Natural killer cell (primary cell): ENCODE data around the gene HOXD11. TPM values are rescaled to one million over a fixed set of nuclear protein-coding genes. Genes with fewer than 3 reads are reported as not detected.
A peak's percentile ranks its signal among the peaks of the same experiment; 100 is the strongest.

Source experiments
- ATAC-seq, 3 donors: fragments of 150-1000 bp in 2 of 3; fragments of 200-7000 bp in 1 of 3; cut with Tn5 transposase; 1 replicate in 1 of 3; 2 replicates in 2 of 3; pipeline ENCODE4 v1.10.0; 2021; ENCODE audit warnings: mild to moderate bottlenecking in 2 of 3, moderate library complexity in 2 of 3
- DNase-seq, 2 donors: peaks; one replicate each; pipeline versions ENCODE4 v3.0.0 to v3.0.0-alpha.2; 2013 to 2021; ENCODE audit warnings: mixed read lengths in 1 of 2
- H3K27ac ChIP-seq: one replicate; pipeline ENCODE4 v1.5.1; 2013; ENCODE audit warnings: mild to moderate bottlenecking, low read length
- H3K27me3 ChIP-seq: one replicate; pipeline ENCODE4 v1.6.1; 2013; ENCODE audit warnings: low read length; ENCODE audit not compliant: control insufficient read depth, insufficient read depth
- H3K36me3 ChIP-seq: one replicate; pipeline ENCODE4 v1.6.1; 2013; ENCODE audit warnings: low read length; ENCODE audit not compliant: control insufficient read depth, insufficient read depth
- H3K4me1 ChIP-seq: one replicate; pipeline ENCODE4 v1.6.1; 2013; ENCODE audit warnings: low read length; ENCODE audit not compliant: control insufficient read depth, insufficient read depth
- H3K4me3 ChIP-seq: one replicate; pipeline ENCODE4 v1.5.1; 2013; ENCODE audit warnings: low read length
- H3K9me3 ChIP-seq: one replicate; pipeline ENCODE4 v1.6.1; 2013; ENCODE audit warnings: low read length; ENCODE audit not compliant: control insufficient read depth, insufficient read depth
- H3K27ac Mint-ChIP-seq, 2 donors: one replicate each; pipeline ENCODE4 v1.8.0; 2022; ENCODE audit warnings: mild to moderate bottlenecking in 2 of 2, mixed read lengths in 2 of 2, moderate library complexity in 1 of 2
- H3K27me3 Mint-ChIP-seq, 2 donors: one replicate each; pipeline ENCODE4 v1.8.0; 2022; ENCODE audit warnings: low read depth in 2 of 2, mixed read lengths in 2 of 2
- H3K36me3 Mint-ChIP-seq: one replicate; pipeline ENCODE4 v1.8.0; 2022; ENCODE audit warnings: mixed read lengths
- H3K4me1 Mint-ChIP-seq, 2 donors: one replicate each; pipeline ENCODE4 v1.8.0; 2022; ENCODE audit warnings: mixed read lengths in 2 of 2
- H3K4me3 Mint-ChIP-seq: one replicate; pipeline ENCODE4 v1.8.0; 2022; ENCODE audit warnings: mild to moderate bottlenecking, moderate library complexity, mixed read lengths
- H3K9me3 Mint-ChIP-seq, 2 donors: one replicate each; pipeline ENCODE4 v1.8.0; 2022; ENCODE audit warnings: mixed read lengths in 2 of 2
- WGBS: methylation state at CpG from one replicate; pipeline ENCODE4 v1.1.7; 2013; ENCODE audit warnings: missing lambda C conversion rate; ENCODE audit not compliant: insufficient coverage; 5-methylcytosine and 5-hydroxymethylcytosine counted together
- intact Hi-C: fragments of 100-400 bp; cut with micrococcal nuclease; formaldehyde crosslinking; loops from one replicate; pipeline ENCODE4 v1.14.2; 2022
- total RNA-seq, 4 donors: library from RNA; stranded (reverse); fragments of 120-200 nt in 1 of 4; gene quantifications; one replicate each; pipeline versions ENCODE4 v1.2.3 to v1.2.4, GENCODE V29; 2013 to 2022
- TF ChIP-seq, protein P1 (sequence below): fragments of 200-600 bp; IDR thresholded peaks from one replicate; pipeline ENCODE4 v1.8.0; 2022; ENCODE audit warnings: antibody characterized with exemption

Gene HOXD11
- total RNA-seq, 3 donors from 2014 or later (not counting 1 experiment from before 2014, with no cell fraction given): not detected

DNA sequence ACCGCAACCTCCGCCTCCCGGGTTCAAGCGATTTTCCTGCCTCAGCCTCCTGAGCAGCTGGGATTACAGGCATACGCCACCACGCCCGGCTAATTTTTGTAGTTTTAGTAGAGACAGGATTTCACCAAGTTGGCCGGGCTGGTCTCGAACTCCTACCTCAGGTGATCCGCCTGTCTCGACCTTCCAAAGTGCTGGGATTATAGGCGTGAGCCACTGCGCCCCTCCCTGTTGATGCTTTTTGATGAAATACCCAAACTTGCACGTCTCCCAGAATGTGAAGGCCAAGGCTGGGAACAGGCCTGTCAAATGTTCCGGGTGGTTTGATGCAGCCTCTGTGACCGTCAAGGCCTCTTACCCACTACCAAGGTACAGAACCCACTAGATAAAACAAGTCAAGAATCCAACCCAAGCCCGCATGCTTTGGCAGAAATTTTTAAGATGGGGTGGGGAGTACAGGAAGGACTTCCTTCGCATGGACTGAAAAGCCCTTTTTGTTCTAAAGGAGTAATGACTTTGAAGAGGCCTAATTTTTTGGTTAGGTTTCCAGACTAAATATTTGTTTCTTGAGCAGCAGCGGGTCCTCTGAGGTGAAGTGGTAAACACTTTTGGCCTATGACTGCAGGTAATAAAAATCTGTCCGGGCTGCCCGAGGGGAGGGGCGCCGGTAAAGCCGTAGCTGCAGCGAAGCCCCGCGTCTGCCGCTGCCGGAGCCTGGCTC, 19.6 kb upstream of the HOXD11 start:
- Histone ChIP-seq H3K4me3 (no peak overlapping the region), H3K27me3 (peaks cover 93% of the 10 kb centered on the region), H3K4me1 (peaks cover 8% of the 10 kb centered on the region), H3K36me3 (no peaks in the 10 kb centered on the region), H3K9me3 (peaks cover 38% of the 10 kb centered on the region), H3K27ac (no peak overlapping the region)
- peaks cover 17% of the 10 kb centered on the region for H3K36me3 Mint-ChIP-seq
- H3K9me3 Mint-ChIP-seq: peaks cover 3 to 5% of the 10 kb centered on the region in 2 donors
- H3K4me1 Mint-ChIP-seq: peaks cover 15 to 19% of the 10 kb centered on the region in 2 donors
- H3K27ac Mint-ChIP-seq: no peak overlapping the region
- TF ChIP-seq, protein P1, sequence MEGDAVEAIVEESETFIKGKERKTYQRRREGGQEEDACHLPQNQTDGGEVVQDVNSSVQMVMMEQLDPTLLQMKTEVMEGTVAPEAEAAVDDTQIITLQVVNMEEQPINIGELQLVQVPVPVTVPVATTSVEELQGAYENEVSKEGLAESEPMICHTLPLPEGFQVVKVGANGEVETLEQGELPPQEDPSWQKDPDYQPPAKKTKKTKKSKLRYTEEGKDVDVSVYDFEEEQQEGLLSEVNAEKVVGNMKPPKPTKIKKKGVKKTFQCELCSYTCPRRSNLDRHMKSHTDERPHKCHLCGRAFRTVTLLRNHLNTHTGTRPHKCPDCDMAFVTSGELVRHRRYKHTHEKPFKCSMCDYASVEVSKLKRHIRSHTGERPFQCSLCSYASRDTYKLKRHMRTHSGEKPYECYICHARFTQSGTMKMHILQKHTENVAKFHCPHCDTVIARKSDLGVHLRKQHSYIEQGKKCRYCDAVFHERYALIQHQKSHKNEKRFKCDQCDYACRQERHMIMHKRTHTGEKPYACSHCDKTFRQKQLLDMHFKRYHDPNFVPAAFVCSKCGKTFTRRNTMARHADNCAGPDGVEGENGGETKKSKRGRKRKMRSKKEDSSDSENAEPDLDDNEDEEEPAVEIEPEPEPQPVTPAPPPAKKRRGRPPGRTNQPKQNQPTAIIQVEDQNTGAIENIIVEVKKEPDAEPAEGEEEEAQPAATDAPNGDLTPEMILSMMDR: no peak
- DNase-seq: no peak
- H3K27me3 Mint-ChIP-seq: peaks cover 77 to 93% of the 10 kb centered on the region in 2 donors
- intact Hi-C loops: loop anchor here (5.0 kb wide), 1 partner anchor 35 kb away; the partner anchor contains the start of gene HOXD9
- ATAC-seq: no peak
- WGBS: 22% methylated on average over 28 of the region's 29 CpGs
- H3K4me3 Mint-ChIP-seq: peak overlapping the region; percentile 65

- peaks cover 88% of the 10 kb centered on the region for H3K27me3 ChIP-seq
- H3K27ac ChIP-seq: no peak overlapping the region
- intact Hi-C loops: loop anchor here (5.0 kb wide), 1 partner anchor 34 kb away; the partner anchor contains the start of gene HOXD9
- peaks cover 30% of the 10 kb centered on the region for H3K9me3 ChIP-seq
- H3K4me3 ChIP-seq: no peak overlapping the region
- H3K4me1 Mint-ChIP-seq: peaks cover 15 to 24% of the 10 kb centered on the region in 2 donors
- peaks cover 3 to 5% of the 10 kb centered on the region in 2 donors for H3K9me3 Mint-ChIP-seq
- H3K36me3 Mint-ChIP-seq: peaks cover 17% of the 10 kb centered on the region
- 5% methylated on average over 47 of the region's 49 CpGs for WGBS
- H3K27me3 Mint-ChIP-seq: peaks cover 73 to 87% of the 10 kb centered on the region in 2 donors
- no peak overlapping the region for H3K27ac Mint-ChIP-seq
- ATAC-seq (peak in 2 of 3 donors; percentile 48 to 50), DNase-seq (peak in 1 of 2 donors; percentile 48)
- TF ChIP-seq, protein P1: no peak
- H3K36me3 ChIP-seq: no peaks in the 10 kb centered on the region
- H3K4me3 Mint-ChIP-seq: peak overlapping the region; percentile 65
- peaks cover 12% of the 10 kb centered on the region for H3K4me1 ChIP-seq
Observed at GRCh38 chr2:176088048-176088936, 18.8 kb upstream of the HOXD11 start.

GRCh38 chr2:176088937-176089842, 17.9 kb upstream of the HOXD11 start:
- Histone ChIP-seq H3K4me3 (no peak overlapping the region), H3K27ac (no peak overlapping the region), H3K9me3 (peaks cover 21% of the 10 kb centered on the region), H3K27me3 (peaks cover 88% of the 10 kb centered on the region), H3K36me3 (no peaks in the 10 kb centered on the region), H3K4me1 (peaks cover 14% of the 10 kb centered on the region)
- H3K9me3 Mint-ChIP-seq: peaks cover 0 to 3% of the 10 kb centered on the region in 2 donors
- DNase-seq: no peak
- no peak for ATAC-seq
- H3K36me3 Mint-ChIP-seq: peaks cover 17% of the 10 kb centered on the region
- H3K27ac Mint-ChIP-seq: no peak overlapping the region
- H3K4me3 Mint-ChIP-seq: no peak overlapping the region
- 9% methylated on average over 6 of the region's 6 CpGs for WGBS
- H3K27me3 Mint-ChIP-seq: peaks cover 74 to 87% of the 10 kb centered on the region in 2 donors
- TF ChIP-seq, protein P1: no peak
- intact Hi-C loops: loop anchor here (5.0 kb wide), 1 partner anchor 33 kb away; the partner anchor contains the start of gene HOXD9
- H3K4me1 Mint-ChIP-seq: peaks cover 8 to 25% of the 10 kb centered on the region in 2 donors
